ACHN (cell line): ENCODE data around the gene GTF2H3.

ENCODE experiments used
- DNase-seq: peaks from one replicate; pipeline ENCODE4 v3.0.0-alpha.2; 2015
- in situ Hi-C: cut with HindIII; loops from 2 replicates; pipeline ENCODE4 v1.10.0; 2017; ENCODE audit warnings: low sequenced_read_pairs, low pct_ligation_motif_present, low pct_unique_long_range_greater_than_20kb

Gene GTF2H3

GRCh38 chr12:123683964-123684363 lies 50.3 kb downstream of the GTF2H3 start:
- in situ Hi-C loops: no loop called here
- no peak for DNase-seq

- in situ Hi-C loops: no loop called here
- no peak for DNase-seq
Observed at GRCh38 chr12:123686636-123687190, 53.1 kb downstream of the GTF2H3 start.

- in situ Hi-C loops: no loop called here
- DNase-seq: no peak
Observed at GRCh38 chr12:123690191-123690840, 56.7 kb downstream of the GTF2H3 start.

- in situ Hi-C loops: no loop called here
- DNase-seq: no peak
Observed at GRCh38 chr12:123696207-123696606, 62.6 kb downstream of the GTF2H3 start.

- in situ Hi-C loops: no loop called here
- no peak for DNase-seq
Observed at GRCh38 chr12:123696646-123697045, 63.0 kb downstream of the GTF2H3 start.

GRCh38 chr12:123705935-123706334 lies 72.3 kb downstream of the GTF2H3 start:
- in situ Hi-C loops: no loop called here
- DNase-seq: peak; percentile 38

GRCh38 chr12:123707466-123707865 lies 73.8 kb downstream of the GTF2H3 start:
- in situ Hi-C loops: no loop called here
- DNase-seq: no peak
